ENCODE data around the gene DAO. TPM values are rescaled to one million over a fixed set of nuclear protein-coding genes. Genes with fewer than 3 reads are reported as not detected.

Gene DAO
- total RNA-seq, 2 experiments from 2014 or later = not detected

GRCh38 chr12:108843187-108843586 lies 36.7 kb upstream of the DAO start:
- H3K36me3 ChIP-seq (ENCODE audit: insufficient read depth, low read length) = 0 out of 2 replicates have a peak, but pooled peaks cover 3% of the 10 kb centered on the region
- ChIA-PET CTCF (ENCODE audit: unreplicated experiment) (no interaction called here), POLR2A (interaction anchor here (0.9 kb wide), 1 partner anchor 8 kb away, joined by 3 read pairs; no protein-coding TSS in a partner anchor)
- TF ChIP-seq EZH2phosphoT487 (IDR thresholded peaks at IDR 0.05; ENCODE audit: borderline replicate concordance, low read depth, low read length) = no peak
- TF ChIP-seq CTCF (conservative IDR thresholded peaks at IDR 0.05; ENCODE audit: low read length) = no peak
- H3K4me3 ChIP-seq (ENCODE audit: low read depth, low read length, poor library complexity, severe bottlenecking) = no peak overlapping the region
- no peak for DNase-seq (ENCODE audit: low spot score)
- H2AFZ ChIP-seq (ENCODE audit: low read length) = no peak overlapping the region
- intact Hi-C loops (cut with micrococcal nuclease; ENCODE audit: unreplicated experiment) = no loop called here
- no peak overlapping the region for H3K4me2 ChIP-seq (ENCODE audit: low read length)
- no TSS peak for BruUV-seq (replicated peaks)
- H3K79me2 ChIP-seq (ENCODE audit: insufficient read depth, low read depth, low read length) = no peaks in the 10 kb centered on the region
- no peaks in the 10 kb centered on the region for H3K9me3 ChIP-seq (ENCODE audit: low read length)
- H3K27ac ChIP-seq (ENCODE audit: low read depth, low read length, poor library complexity, severe bottlenecking) = no peak overlapping the region
- H3K9me2 ChIP-seq (ENCODE audit: insufficient read depth, low read length) = no peaks in the 10 kb centered on the region
- H3K4me1 ChIP-seq (ENCODE audit: insufficient read depth, low read length, poor library complexity, severe bottlenecking) = peaks cover 4% of the 10 kb centered on the region
- H4K20me1 ChIP-seq (ENCODE audit: insufficient read depth, low read length) = no peaks in the 10 kb centered on the region

- Histone ChIP-seq H3K9me3 (ENCODE audit: low read length) (no peaks in the 10 kb centered on the region), H3K79me2 (ENCODE audit: insufficient read depth, low read depth, low read length) (no peaks in the 10 kb centered on the region), H3K4me2 (ENCODE audit: low read length) (no peak overlapping the region), H4K20me1 (ENCODE audit: insufficient read depth, low read length) (no peaks in the 10 kb centered on the region), H3K27ac (ENCODE audit: low read depth, low read length, poor library complexity, severe bottlenecking) (no peak overlapping the region), H3K4me1 (ENCODE audit: insufficient read depth, low read length, poor library complexity, severe bottlenecking) (peaks cover 4% of the 10 kb centered on the region), H3K36me3 (ENCODE audit: insufficient read depth, low read length) (peaks cover 13% of the 10 kb centered on the region), H3K4me3 (ENCODE audit: low read depth, low read length, poor library complexity, severe bottlenecking) (no peak overlapping the region), H3K9me2 (ENCODE audit: insufficient read depth, low read length) (no peaks in the 10 kb centered on the region), H2AFZ (ENCODE audit: low read length) (no peak overlapping the region)
- no peak for DNase-seq (ENCODE audit: low spot score)
- BruUV-seq (replicated peaks) = no TSS peak
- intact Hi-C loops (cut with micrococcal nuclease; ENCODE audit: unreplicated experiment) = no loop called here
- TF ChIP-seq CTCF (conservative IDR thresholded peaks at IDR 0.05; ENCODE audit: low read length) (no peak), EZH2phosphoT487 (IDR thresholded peaks at IDR 0.05; ENCODE audit: borderline replicate concordance, low read depth, low read length) (no peak)
- POLR2A ChIA-PET = interaction anchor here (0.7 kb wide), 3 partner anchors 22 to 64 kb away, joined by 3 to 7 read pairs (median 5); no protein-coding TSS in a partner anchor
- CTCF ChIA-PET (ENCODE audit: unreplicated experiment) = no interaction called here
Observed at GRCh38 chr12:108845696-108846095, 34.2 kb upstream of the DAO start.

- no peaks in the 10 kb centered on the region for H3K9me2 ChIP-seq (ENCODE audit: insufficient read depth, low read length)
- H3K9me3 ChIP-seq (ENCODE audit: low read length) = no peaks in the 10 kb centered on the region
- H3K36me3 ChIP-seq (ENCODE audit: insufficient read depth, low read length) = peaks cover 13% of the 10 kb centered on the region
- TF ChIP-seq EZH2phosphoT487 (IDR thresholded peaks at IDR 0.05; ENCODE audit: borderline replicate concordance, low read depth, low read length) = no peak
- no peak for TF ChIP-seq CTCF (conservative IDR thresholded peaks at IDR 0.05; ENCODE audit: low read length)
- H3K4me1 ChIP-seq (ENCODE audit: insufficient read depth, low read length, poor library complexity, severe bottlenecking) = peaks cover 10% of the 10 kb centered on the region
- no peaks in the 10 kb centered on the region for H3K79me2 ChIP-seq (ENCODE audit: insufficient read depth, low read depth, low read length)
- CTCF ChIA-PET (ENCODE audit: unreplicated experiment) = no interaction called here
- no peak overlapping the region for H3K27ac ChIP-seq (ENCODE audit: low read depth, low read length, poor library complexity, severe bottlenecking)
- no peak overlapping the region for H3K4me3 ChIP-seq (ENCODE audit: low read depth, low read length, poor library complexity, severe bottlenecking)
- H4K20me1 ChIP-seq (ENCODE audit: insufficient read depth, low read length) = no peaks in the 10 kb centered on the region
- H2AFZ ChIP-seq (ENCODE audit: low read length) = no peak overlapping the region
- intact Hi-C loops (cut with micrococcal nuclease; ENCODE audit: unreplicated experiment) = no loop called here
- POLR2A ChIA-PET = no interaction called here
- H3K4me2 ChIP-seq (ENCODE audit: low read length) = no peak overlapping the region
- DNase-seq (ENCODE audit: low spot score) = no peak
- BruUV-seq (replicated peaks) = no TSS peak
Observed at GRCh38 chr12:108846290-108846701, 33.6 kb upstream of the DAO start.
